Mucosa of descending colon (tissue), 3 donors: ENCODE data around the gene SRRT. TPM values are rescaled to one million over a fixed set of nuclear protein-coding genes. Genes with fewer than 3 reads are reported as not detected.

Experiments
- ATAC-seq: fragments of 200-7000 bp; cut with Tn5 transposase; one replicate; pipeline ENCODE4 v1.9.1; 2020; ENCODE audit warnings: mild to moderate bottlenecking, moderate library complexity
- DNase-seq, 3 donors: peaks; one replicate each; pipeline ENCODE4 v3.0.0-alpha.2; 2020
- H3K36me3 ChIP-seq: fragments of 200-600 bp; one replicate; pipeline ENCODE4 v1.8.0; 2021; ENCODE audit warnings: low read depth, mild to moderate bottlenecking
- H3K4me1 ChIP-seq: fragments of 200-600 bp; one replicate; pipeline ENCODE4 v1.8.0; 2021; ENCODE audit warnings: low read depth, mild to moderate bottlenecking
- H3K4me3 ChIP-seq: fragments of 200-600 bp; one replicate; pipeline ENCODE4 v1.8.0; 2021; ENCODE audit warnings: mild to moderate bottlenecking
- H3K9me3 ChIP-seq: fragments of 200-600 bp; one replicate; pipeline ENCODE4 v1.8.0; 2021; ENCODE audit warnings: mild to moderate bottlenecking
- intact Hi-C, 2 donors: fragments of 100-400 bp; cut with DNase I in 1 of 2; cut with micrococcal nuclease in 1 of 2; formaldehyde crosslinking; loops; one replicate each; pipeline versions ENCODE4 v1.11.0 to v1.11.1; 2022; cut with DNase I, micrococcal nuclease
- total RNA-seq, 3 donors: library from RNA; stranded (reverse); fragmentation: NEBNext Ultra II Directional in 2 of 3; extraction: Animal tissue kit (Norgen Biotek cat#: 25700) in 2 of 3; gene quantifications; one replicate each; pipeline versions ENCODE4 v1.2.1 to v1.2.4, GENCODE V29; 2021 to 2023
- TF ChIP-seq, protein P1 (sequence below): fragments of 200-600 bp; IDR thresholded peaks from one replicate; pipeline ENCODE4 v1.8.0; 2022; ENCODE audit warnings: antibody characterized with exemption, mild to moderate bottlenecking
- donor health status: DM: no; HTN: no; CAD: no; lungs with moderate emphysema.
- donor health status: DM: no; HTN: no; CAD: no.
- donor health status: DM: no; HTN: yes; CAD: no.

The SRRT gene
- total RNA-seq, 3 donors from 2014 or later: 112 to 129 (median 120) TPM

DNA sequence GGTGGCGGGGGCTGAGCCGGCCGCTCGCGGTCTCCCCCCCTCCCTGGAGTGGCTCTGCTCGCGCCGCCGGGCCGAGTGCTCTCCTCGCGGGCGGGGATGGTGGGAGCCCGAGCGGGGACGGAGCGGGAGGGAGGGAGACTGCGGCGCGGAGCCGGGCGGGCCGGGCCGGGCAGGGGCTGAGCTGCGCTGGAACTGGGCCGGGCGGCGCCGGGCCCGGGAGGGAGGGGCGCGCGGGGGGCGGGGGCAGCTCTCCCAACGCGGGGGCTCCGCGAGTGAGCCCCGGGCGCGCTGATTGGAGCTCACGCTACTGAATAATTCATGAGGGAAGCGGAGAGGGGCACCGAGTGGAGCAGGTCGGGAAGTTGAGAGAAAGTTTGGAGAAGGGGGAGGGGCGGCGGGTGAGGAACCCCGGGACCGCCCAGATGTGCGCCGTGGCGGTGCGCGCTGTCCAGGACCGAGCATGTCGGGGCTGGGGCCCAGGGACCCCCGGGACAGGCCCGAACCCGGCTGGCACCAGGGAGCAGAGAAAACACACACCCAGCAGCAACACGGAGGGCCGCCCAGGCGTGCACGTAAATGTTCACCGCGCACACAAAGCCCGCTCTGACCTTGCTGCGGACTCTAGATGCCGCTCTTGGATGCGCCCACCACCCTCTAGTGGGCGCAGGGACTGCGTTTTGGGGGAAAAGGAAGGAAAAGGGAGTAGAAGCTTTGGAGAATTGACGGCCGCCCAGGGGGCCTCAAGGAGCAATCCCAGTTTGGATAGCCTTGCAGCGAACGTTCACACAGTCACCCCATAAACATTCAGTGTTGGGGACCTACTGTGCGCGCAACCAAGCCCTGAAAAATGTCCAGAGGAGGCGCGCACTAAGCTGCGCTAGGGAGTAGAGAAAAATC, 47.3 kb upstream of the SRRT start, which contains the start of gene EPHB4:
Gene EPHB4 (minus strand): TSS at position 194 of the 897 bp plus-strand sequence. CDS start 493 bp downstream, outside the sequence.
- intact Hi-C loops: no loop called here
- DNase-seq: peak; percentile 79 to 85 (median 83)
- H3K4me1 ChIP-seq: peaks cover 18% of the 10 kb centered on the region
- ATAC-seq: peak; percentile 75
- TF ChIP-seq, protein P1, sequence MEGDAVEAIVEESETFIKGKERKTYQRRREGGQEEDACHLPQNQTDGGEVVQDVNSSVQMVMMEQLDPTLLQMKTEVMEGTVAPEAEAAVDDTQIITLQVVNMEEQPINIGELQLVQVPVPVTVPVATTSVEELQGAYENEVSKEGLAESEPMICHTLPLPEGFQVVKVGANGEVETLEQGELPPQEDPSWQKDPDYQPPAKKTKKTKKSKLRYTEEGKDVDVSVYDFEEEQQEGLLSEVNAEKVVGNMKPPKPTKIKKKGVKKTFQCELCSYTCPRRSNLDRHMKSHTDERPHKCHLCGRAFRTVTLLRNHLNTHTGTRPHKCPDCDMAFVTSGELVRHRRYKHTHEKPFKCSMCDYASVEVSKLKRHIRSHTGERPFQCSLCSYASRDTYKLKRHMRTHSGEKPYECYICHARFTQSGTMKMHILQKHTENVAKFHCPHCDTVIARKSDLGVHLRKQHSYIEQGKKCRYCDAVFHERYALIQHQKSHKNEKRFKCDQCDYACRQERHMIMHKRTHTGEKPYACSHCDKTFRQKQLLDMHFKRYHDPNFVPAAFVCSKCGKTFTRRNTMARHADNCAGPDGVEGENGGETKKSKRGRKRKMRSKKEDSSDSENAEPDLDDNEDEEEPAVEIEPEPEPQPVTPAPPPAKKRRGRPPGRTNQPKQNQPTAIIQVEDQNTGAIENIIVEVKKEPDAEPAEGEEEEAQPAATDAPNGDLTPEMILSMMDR: no peak
- peak within 1 kb of the TSS; percentile 42 for H3K4me3 ChIP-seq
- H3K36me3 ChIP-seq: no peaks in the 10 kb centered on the region
- H3K9me3 ChIP-seq: no peaks in the 10 kb centered on the region

DNA sequence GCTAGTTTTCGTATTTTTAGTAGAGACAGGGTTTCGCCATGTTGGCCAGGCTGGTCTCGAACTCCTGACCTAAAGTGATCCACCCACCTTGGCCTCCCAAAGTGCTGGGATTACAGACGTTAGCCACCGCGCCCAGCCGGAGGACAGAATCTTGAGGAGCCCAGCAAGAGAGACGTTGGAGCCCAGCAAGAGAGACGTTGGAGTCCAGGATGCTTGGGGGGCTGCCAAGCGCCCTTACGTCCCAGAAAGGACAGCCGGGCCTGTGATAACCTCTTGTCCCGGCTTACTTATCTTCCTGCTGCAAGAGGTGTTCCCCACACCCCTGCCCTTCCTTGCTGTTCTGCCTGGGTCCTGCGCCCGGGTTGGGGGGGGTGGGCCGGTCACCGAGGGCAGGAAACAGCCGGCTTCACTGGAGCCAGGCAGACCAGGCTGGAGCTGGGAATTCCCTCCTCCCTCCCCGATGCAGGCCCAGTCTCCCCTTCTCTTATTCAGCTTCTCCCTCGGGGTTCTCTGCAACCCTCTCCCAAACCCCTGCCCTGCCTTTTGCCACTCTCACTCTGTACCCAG, 45.7 kb upstream of the SRRT start:
- Histone ChIP-seq H3K4me1 (peaks cover 18% of the 10 kb centered on the region), H3K4me3 (no peak overlapping the region), H3K36me3 (no peaks in the 10 kb centered on the region), H3K9me3 (no peaks in the 10 kb centered on the region)
- TF ChIP-seq, protein P1: no peak
- intact Hi-C loops: no loop called here
- ATAC-seq: no peak
- DNase-seq: peak in 2 of 3 donors; percentile 37 to 43

DNA sequence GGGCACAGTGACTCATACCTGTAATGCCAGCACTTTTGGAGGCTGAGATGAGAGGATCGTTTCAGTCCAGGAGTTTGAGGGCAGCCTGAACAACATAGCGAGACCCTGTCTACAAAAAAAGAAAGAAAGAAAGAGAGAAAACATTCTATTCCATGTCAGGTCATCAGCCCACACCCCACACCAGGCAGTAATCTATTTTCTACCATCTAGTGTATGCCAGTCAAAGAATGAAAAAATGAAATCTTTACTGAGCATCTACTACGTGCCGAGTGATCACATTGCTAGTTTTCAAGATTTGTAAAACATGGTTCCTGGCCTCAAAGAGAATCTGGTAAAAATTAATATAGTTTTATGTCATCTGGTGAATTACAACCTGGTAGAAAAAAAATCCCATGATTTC, 44.5 kb upstream of the SRRT start:
- intact Hi-C loops: no loop called here
- no peaks in the 10 kb centered on the region for H3K36me3 ChIP-seq
- no peaks in the 10 kb centered on the region for H3K9me3 ChIP-seq
- TF ChIP-seq, protein P1: no peak
- DNase-seq (no peak), ATAC-seq (no peak)
- no peak overlapping the region for H3K4me3 ChIP-seq
- peaks cover 13% of the 10 kb centered on the region for H3K4me1 ChIP-seq

DNA sequence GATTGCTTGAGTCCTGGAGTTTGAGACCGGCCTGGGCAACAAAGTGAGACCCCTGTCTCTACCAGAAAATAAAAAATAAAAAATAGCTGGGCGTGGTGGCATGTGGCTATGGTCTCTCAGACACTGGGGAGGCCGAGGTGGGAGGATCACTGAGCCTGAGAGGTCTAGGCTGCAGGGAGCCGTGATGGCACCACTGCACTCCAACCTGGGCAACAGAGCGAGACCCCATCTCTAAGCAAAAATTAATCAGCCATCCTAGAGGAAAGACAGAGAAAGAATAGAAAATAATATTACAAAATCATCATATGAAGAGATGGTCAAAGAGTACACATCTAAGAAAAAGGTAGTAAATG, 42.6 kb upstream of the SRRT start:
- Histone ChIP-seq H3K4me3 (no peak overlapping the region), H3K36me3 (no peaks in the 10 kb centered on the region), H3K4me1 (peaks cover 24% of the 10 kb centered on the region), H3K9me3 (no peaks in the 10 kb centered on the region)
- TF ChIP-seq, protein P1: no peak
- DNase-seq (peak in 2 of 3 donors; percentile 14 to 24), ATAC-seq (no peak)
- intact Hi-C loops: no loop called here

DNA sequence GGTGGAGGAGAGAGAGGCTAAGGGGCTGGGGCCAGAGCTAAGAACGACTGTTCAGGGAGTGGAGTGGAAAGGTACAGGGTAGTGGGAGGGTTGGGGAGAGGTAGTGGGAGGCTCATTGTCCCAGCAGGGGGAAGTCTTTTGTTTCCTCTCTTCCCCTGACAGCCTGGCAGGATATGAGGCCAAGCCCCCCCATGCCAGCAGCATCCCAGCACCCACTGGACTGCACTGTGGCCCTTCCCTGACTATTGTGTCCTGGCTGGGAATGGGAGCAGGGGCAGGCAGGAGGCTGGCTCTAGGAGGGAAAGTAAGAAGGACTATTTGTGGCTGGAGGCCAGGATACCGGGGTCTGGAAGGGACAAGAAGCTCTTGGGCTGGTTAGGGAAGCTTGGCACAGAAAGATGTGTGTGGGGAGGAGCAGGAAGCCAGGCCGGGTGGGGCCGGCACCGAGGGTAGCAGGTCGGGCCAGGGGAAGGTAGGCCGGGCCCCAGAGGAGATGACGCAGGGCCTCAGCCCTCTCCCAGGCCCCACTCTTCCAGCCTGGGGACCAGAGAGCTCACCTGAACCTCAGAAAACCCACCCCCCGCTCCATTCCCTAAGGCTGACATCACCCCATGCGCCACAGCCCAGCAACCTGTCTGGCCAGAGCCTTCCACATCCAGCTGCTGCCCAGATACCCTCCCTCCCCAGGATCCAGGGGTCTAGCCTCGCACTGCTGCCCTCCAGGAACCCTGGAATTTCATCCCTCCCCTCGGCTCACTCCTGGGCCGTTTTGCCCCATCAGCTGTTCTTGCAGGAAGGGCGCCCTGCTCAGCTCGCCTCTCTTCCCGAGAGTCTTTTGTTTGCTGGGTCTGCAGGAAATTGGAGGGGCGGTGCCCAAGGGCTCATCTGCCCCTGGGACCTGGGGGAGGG, 38.7 kb upstream of the SRRT start:
- Histone ChIP-seq H3K9me3 (no peaks in the 10 kb centered on the region), H3K4me1 (peaks cover 19% of the 10 kb centered on the region), H3K36me3 (no peaks in the 10 kb centered on the region), H3K4me3 (no peak overlapping the region)
- ATAC-seq (peak; percentile 85), DNase-seq (peak; percentile 77 to 84 (median 81))
- TF ChIP-seq, protein P1: no peak
- intact Hi-C loops: no loop called here
